ENCODE data around the gene OR7D4. TPM values are rescaled to one million over a fixed set of nuclear protein-coding genes. Genes with fewer than 3 reads are reported as not detected.

Gene OR7D4
- not detected for total RNA-seq

DNA sequence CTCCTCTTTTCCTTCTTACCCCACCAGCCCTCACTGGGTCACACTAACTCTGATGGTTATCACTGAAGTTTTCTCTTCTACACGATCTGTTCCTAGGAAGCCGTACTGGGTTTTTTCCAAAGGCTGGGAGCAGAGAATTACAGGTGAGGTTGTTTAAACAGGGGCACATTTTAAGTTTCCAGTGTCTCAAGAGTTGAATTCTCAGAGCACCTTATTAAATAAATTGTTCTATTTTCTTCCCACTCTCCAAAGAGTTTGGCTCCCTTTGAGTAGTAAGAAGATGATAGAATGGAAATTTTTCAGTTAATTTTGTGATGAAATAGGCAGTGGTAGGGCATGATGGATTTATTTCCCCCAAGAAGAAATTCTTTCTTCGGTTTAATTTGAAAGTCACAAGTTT lies at the start of gene OR7D4:
OR7D4 (minus strand) TSS at position 101 of the 400 bp plus-strand sequence. CDS start 4,752 bp downstream, outside the sequence.
- TF ChIP-seq, protein P1, sequence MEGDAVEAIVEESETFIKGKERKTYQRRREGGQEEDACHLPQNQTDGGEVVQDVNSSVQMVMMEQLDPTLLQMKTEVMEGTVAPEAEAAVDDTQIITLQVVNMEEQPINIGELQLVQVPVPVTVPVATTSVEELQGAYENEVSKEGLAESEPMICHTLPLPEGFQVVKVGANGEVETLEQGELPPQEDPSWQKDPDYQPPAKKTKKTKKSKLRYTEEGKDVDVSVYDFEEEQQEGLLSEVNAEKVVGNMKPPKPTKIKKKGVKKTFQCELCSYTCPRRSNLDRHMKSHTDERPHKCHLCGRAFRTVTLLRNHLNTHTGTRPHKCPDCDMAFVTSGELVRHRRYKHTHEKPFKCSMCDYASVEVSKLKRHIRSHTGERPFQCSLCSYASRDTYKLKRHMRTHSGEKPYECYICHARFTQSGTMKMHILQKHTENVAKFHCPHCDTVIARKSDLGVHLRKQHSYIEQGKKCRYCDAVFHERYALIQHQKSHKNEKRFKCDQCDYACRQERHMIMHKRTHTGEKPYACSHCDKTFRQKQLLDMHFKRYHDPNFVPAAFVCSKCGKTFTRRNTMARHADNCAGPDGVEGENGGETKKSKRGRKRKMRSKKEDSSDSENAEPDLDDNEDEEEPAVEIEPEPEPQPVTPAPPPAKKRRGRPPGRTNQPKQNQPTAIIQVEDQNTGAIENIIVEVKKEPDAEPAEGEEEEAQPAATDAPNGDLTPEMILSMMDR (IDR thresholded peaks at IDR 0.05; ENCODE audit: low read depth): no peak

DNA sequence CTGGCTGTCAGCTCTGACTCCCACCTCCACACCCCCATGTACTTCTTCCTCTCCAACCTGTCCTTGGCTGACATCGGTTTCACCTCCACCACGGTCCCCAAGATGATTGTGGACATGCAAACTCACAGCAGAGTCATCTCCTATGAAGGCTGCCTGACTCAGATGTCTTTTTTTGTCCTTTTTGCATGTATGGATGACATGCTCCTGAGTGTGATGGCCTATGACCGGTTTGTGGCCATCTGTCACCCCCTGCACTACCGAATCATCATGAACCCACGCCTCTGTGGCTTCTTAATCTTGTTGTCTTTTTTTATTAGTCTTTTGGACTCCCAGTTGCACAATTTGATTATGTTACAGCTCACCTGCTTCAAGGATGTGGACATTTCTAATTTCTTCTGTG lies 31.8 kb upstream of the OR7D4 start:
- TF ChIP-seq, protein P1 (IDR thresholded peaks at IDR 0.05; ENCODE audit: low read depth): no peak

DNA sequence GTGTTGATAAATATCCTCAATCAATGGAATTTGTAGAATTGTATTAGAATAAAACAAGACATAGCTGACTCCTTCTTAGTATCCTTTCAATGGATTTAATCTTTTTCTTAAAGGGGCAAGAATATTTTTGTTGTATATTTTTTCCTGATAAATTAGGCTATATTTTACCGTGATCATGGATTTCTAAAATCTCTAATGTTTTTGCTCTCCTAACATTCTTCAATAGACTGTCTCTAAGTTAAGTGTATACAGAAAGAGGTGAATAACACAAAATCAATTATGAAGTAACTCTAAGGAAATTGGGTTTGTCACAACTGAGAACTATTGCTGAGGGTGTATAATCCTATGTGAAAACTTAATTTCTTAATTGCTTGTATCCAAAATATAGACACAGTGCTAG lies 31.2 kb upstream of the OR7D4 start, which contains the start of gene OR7E24:
OR7E24 (plus strand) TSS at position 301 of the 400 bp plus-strand sequence. CDS start 114 bp downstream, outside the sequence.
- TF ChIP-seq, protein P1 (IDR thresholded peaks at IDR 0.05; ENCODE audit: low read depth): no peak

DNA sequence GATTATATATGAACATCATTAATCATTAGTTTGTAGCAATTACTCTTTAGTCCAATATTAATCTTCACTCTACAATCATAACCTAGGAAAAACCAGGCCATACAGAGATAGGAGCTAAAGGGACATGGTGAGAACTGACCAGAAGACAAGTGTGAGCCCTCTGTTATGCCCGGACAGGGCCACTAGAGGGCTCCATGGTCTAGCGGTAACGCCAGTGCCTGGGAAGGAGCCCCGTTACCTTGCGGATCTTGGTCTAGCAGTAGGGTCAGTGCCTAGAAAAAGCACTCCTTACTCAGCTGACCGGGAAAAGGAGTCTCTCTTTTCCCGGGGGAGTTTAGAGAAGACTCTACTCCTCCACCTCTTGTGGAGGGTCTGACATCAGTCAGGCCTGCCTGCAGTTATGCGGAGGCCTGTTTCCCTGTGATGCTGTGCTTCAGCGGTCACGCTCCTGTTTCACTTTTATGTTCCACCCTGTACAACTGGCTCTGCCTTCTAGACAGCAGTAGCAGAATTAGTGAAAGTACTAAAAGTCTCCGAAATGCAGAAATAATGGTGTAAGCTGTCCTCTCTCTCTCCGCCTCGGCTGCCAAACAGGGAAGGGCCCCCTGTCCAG lies 13.8 kb downstream of the OR7D4 start:
- TF ChIP-seq, protein P1 (IDR thresholded peaks at IDR 0.05; ENCODE audit: low read depth): no peak

DNA sequence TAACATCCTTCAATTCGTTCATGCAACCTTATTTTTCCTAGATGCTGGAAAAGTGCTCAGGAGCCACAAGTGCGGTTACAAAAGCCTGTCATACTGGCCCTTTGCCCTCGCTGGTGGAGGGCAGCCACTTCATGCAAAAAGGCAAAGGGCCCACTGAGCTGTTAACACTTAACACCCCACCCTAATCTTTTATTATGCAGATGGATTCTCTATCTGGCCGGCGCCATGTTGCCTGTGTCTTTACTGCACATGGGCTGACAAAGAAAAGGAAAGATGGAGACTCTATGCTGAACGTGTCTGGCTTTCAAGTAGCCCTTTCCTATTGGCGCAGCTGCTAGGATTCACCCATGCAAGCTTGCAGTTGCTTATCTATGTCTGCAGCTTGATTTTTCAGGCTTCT lies 29.9 kb downstream of the OR7D4 start:
- TF ChIP-seq, protein P1 (IDR thresholded peaks at IDR 0.05; ENCODE audit: low read depth): no peak

DNA sequence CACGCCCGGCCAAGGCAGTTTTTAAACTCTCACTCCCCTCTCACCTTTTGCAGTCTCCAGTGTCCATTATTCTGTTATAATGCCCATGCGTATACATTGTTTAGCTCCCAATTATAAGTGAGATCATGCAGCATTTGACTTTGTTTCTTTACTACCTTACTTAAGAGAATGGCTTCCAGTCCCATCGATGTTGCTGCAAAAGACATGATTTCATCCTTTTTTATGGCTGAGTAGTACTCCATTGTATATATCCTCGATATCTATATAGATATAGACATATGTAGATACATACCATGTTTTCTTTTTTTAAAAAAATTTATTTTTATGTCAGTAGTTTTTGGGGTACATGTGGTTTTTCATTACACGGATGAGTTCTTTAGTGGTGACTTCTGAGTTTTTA lies 32.2 kb downstream of the OR7D4 start:
- TF ChIP-seq, protein P1 (IDR thresholded peaks at IDR 0.05; ENCODE audit: low read depth): no peak

DNA sequence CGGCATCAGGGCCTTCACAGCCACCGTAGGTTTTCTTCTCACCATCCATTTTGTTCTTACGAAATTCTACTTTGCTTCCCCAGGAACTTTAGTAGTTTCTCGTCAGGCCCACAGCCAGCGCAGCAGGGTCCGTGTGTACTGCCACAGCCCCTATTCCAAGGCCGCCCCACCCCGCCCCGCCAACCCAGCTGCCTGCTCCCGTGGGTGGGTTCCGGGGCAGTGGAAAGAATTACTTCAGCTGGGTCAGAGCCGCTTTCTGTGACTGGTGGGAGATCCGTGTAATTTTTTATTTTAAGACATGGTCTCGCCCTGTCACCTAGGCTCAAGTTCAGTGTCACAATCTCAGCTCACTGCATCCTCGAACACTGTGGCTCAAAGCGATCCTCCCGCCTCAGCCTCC lies 36.4 kb downstream of the OR7D4 start:
- TF ChIP-seq, protein P1 (IDR thresholded peaks at IDR 0.05; ENCODE audit: low read depth): no peak
